ENCODE measurements around the gene KCNQ1OT1.

Gene KCNQ1OT1

GRCh38 chr11:2647953-2648352 is 51.8 kb downstream of the KCNQ1OT1 start:
- no peak overlapping the region for H3K27ac ChIP-seq (ENCODE audit: low read depth, low read length, poor library complexity, severe bottlenecking)
- no peaks in the 10 kb centered on the region for H3K79me2 ChIP-seq (ENCODE audit: insufficient read depth, low read length)
- H3K27me3 ChIP-seq (ENCODE audit: insufficient read depth, low read length) = no peaks in the 10 kb centered on the region
- H3K9me3 ChIP-seq (ENCODE audit: low read length) = peaks cover 21% of the 10 kb centered on the region
- no peaks in the 10 kb centered on the region for H4K20me1 ChIP-seq (ENCODE audit: insufficient read depth, low read length)
- no peaks in the 10 kb centered on the region for H3K4me1 ChIP-seq (ENCODE audit: insufficient read depth, low read length, severe bottlenecking)
- H3K4me3 ChIP-seq (ENCODE audit: low read depth, low read length, poor library complexity, severe bottlenecking) = no peak overlapping the region
- H3K36me3 ChIP-seq (ENCODE audit: insufficient read depth, low read length) = no peaks in the 10 kb centered on the region; the same call in 1 of the 2 replicates
- H3K4me2 ChIP-seq (ENCODE audit: low read length) = no peak overlapping the region
- H3K9me2 ChIP-seq (ENCODE audit: low read depth, low read length) = no peaks in the 10 kb centered on the region
- H2AFZ ChIP-seq (ENCODE audit: low read length) = no peak overlapping the region
- TF ChIP-seq, protein P1, sequence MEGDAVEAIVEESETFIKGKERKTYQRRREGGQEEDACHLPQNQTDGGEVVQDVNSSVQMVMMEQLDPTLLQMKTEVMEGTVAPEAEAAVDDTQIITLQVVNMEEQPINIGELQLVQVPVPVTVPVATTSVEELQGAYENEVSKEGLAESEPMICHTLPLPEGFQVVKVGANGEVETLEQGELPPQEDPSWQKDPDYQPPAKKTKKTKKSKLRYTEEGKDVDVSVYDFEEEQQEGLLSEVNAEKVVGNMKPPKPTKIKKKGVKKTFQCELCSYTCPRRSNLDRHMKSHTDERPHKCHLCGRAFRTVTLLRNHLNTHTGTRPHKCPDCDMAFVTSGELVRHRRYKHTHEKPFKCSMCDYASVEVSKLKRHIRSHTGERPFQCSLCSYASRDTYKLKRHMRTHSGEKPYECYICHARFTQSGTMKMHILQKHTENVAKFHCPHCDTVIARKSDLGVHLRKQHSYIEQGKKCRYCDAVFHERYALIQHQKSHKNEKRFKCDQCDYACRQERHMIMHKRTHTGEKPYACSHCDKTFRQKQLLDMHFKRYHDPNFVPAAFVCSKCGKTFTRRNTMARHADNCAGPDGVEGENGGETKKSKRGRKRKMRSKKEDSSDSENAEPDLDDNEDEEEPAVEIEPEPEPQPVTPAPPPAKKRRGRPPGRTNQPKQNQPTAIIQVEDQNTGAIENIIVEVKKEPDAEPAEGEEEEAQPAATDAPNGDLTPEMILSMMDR (IDR thresholded peaks at IDR 0.05; ENCODE audit: low read length) = no peak
- no peak for TF ChIP-seq EZH2 (IDR thresholded peaks at IDR 0.05; ENCODE audit: borderline replicate concordance, low read length)
- H3F3A ChIP-seq (ENCODE audit: insufficient read depth, low read length) = no peaks in the 10 kb centered on the region
- H3K9ac ChIP-seq (ENCODE audit: low read length) = no peak overlapping the region

DNA sequence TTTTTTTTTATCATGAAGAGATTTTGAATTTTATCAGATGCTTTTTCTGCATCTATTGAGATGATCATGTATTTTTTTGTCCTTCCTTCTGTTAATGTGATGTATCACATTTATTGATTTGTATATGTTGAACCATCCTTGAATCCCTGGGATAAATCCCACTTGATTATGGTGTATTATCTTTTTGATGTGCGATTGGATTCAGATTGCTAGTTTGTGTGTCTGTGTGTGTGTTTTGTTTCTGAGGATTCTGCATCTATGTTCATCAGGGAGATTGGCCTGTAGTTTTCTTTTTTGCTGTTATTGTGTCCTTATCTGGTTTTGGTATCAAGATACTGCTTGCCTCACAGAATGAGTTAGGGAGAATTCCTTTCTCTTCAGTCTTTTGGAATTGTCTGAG is 52.6 kb downstream of the KCNQ1OT1 start:
- Histone ChIP-seq H3F3A (ENCODE audit: insufficient read depth, low read length) (no peaks in the 10 kb centered on the region), H3K27me3 (ENCODE audit: insufficient read depth, low read length) (no peaks in the 10 kb centered on the region), H3K27ac (ENCODE audit: low read depth, low read length, poor library complexity, severe bottlenecking) (no peak overlapping the region), H3K79me2 (ENCODE audit: insufficient read depth, low read length) (no peaks in the 10 kb centered on the region), H3K4me1 (ENCODE audit: insufficient read depth, low read length, severe bottlenecking) (no peaks in the 10 kb centered on the region), H3K4me3 (ENCODE audit: low read depth, low read length, poor library complexity, severe bottlenecking) (no peak overlapping the region), H3K9me2 (ENCODE audit: low read depth, low read length) (no peaks in the 10 kb centered on the region), H3K4me2 (ENCODE audit: low read length) (no peak overlapping the region), H3K36me3 (ENCODE audit: insufficient read depth, low read length) (no peaks in the 10 kb centered on the region; the same call in 1 of the 2 replicates), H4K20me1 (ENCODE audit: insufficient read depth, low read length) (no peaks in the 10 kb centered on the region), H3K9ac (ENCODE audit: low read length) (no peak overlapping the region), H2AFZ (ENCODE audit: low read length) (no peak overlapping the region), H3K9me3 (ENCODE audit: low read length) (peaks cover 21% of the 10 kb centered on the region)
- TF ChIP-seq EZH2 (IDR thresholded peaks at IDR 0.05; ENCODE audit: borderline replicate concordance, low read length) = no peak

DNA sequence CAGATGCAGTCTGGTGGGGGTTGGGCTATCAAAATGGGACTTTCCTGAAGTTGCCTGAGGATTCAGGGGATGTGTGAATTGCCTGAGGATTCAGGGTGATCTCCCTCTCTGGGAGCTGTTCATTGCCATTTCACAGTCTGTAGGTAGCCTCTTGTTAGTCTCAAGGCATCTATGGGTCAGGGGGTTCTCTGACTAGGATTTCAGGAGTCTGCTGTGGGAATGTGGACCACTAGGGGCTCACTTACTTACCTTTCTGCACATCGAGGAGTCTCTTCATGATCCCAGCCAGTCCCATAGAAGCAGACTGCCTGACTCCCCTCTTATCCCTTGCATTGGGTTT is 54.0 kb downstream of the KCNQ1OT1 start:
- no peaks in the 10 kb centered on the region for H4K20me1 ChIP-seq (ENCODE audit: insufficient read depth, low read length)
- no peak overlapping the region for H2AFZ ChIP-seq (ENCODE audit: low read length)
- no peaks in the 10 kb centered on the region for H3F3A ChIP-seq (ENCODE audit: insufficient read depth, low read length)
- H3K4me2 ChIP-seq (ENCODE audit: low read length) = no peak overlapping the region
- no peak overlapping the region for H3K27ac ChIP-seq (ENCODE audit: low read depth, low read length, poor library complexity, severe bottlenecking)
- H3K9me2 ChIP-seq (ENCODE audit: low read depth, low read length) = no peaks in the 10 kb centered on the region
- H3K4me3 ChIP-seq (ENCODE audit: low read depth, low read length, poor library complexity, severe bottlenecking) = no peak overlapping the region
- no peaks in the 10 kb centered on the region for H3K27me3 ChIP-seq (ENCODE audit: insufficient read depth, low read length)
- no peak overlapping the region for H3K9ac ChIP-seq (ENCODE audit: low read length)
- no peaks in the 10 kb centered on the region; the same call in 1 of the 2 replicates for H3K36me3 ChIP-seq (ENCODE audit: insufficient read depth, low read length)
- no peaks in the 10 kb centered on the region for H3K4me1 ChIP-seq (ENCODE audit: insufficient read depth, low read length, severe bottlenecking)
- H3K9me3 ChIP-seq (ENCODE audit: low read length) = peaks cover 21% of the 10 kb centered on the region
- TF ChIP-seq EZH2 (IDR thresholded peaks at IDR 0.05; ENCODE audit: borderline replicate concordance, low read length) = no peak
- no peaks in the 10 kb centered on the region for H3K79me2 ChIP-seq (ENCODE audit: insufficient read depth, low read length)

DNA sequence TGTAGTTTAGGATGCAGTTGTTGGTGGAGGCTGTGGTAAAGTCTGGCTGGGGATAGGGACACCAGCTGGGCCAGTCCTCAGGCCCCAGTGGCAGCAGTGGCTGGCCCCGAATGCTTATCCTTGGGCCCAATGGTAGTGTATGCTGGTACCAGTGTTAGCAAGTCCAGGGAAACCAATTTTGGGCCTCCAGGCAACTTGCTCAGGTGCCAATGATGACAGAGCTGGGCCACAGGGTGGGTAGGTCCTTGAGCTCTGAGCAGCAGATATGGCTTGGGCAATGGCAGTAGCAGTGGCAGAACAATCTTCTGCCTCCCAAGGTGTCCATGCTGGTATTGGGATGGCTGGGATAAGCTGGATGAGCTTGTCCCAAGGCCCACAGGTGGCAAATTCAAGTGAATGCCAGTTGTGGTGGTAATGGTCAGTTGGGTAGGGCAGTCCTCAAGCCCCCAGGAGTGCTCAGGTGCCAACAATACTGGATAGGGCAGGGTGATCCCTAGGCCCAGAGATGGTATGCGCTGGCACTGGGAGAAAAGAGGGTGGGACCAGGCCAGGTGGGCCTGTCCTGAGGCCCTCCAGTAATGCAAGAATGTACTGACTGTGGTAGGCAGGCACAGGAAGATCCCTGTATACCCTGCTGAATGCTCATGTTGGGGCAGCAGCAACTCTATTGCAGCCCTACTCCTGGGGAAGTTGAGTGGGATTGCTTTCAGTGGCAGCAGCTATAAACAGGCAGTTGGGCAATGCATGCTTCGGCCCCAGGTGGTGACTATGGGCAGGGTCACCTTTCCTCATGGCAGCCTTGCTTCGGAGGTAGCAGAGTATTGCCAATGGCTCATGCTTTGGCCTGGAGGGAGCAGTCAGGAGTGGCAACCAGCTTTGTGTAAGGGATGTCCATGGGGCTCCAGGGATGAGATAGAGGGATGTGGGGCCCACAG is 54.7 kb downstream of the KCNQ1OT1 start:
- H3K27me3 ChIP-seq (ENCODE audit: insufficient read depth, low read length) = no peaks in the 10 kb centered on the region

More for the DNA sequence above, 54.7 kb downstream of the KCNQ1OT1 start:
- no peaks in the 10 kb centered on the region for H4K20me1 ChIP-seq (ENCODE audit: insufficient read depth, low read length)
- no peak overlapping the region for H3K4me3 ChIP-seq (ENCODE audit: low read depth, low read length, poor library complexity, severe bottlenecking)
- no peak overlapping the region for H2AFZ ChIP-seq (ENCODE audit: low read length)
- H3F3A ChIP-seq (ENCODE audit: insufficient read depth, low read length) = no peaks in the 10 kb centered on the region
- H3K79me2 ChIP-seq (ENCODE audit: insufficient read depth, low read length) = no peaks in the 10 kb centered on the region
- TF ChIP-seq, protein P1 (IDR thresholded peaks at IDR 0.05; ENCODE audit: low read length) = no peak
- TF ChIP-seq EZH2 (IDR thresholded peaks at IDR 0.05; ENCODE audit: borderline replicate concordance, low read length) = no peak
- no peaks in the 10 kb centered on the region for H3K4me1 ChIP-seq (ENCODE audit: insufficient read depth, low read length, severe bottlenecking)
- no peak overlapping the region for H3K9ac ChIP-seq (ENCODE audit: low read length)
- no peaks in the 10 kb centered on the region; the same call in 1 of the 2 replicates for H3K36me3 ChIP-seq (ENCODE audit: insufficient read depth, low read length)
- H3K9me2 ChIP-seq (ENCODE audit: low read depth, low read length) = no peaks in the 10 kb centered on the region
- H3K27ac ChIP-seq (ENCODE audit: low read depth, low read length, poor library complexity, severe bottlenecking) = no peak overlapping the region
- H3K9me3 ChIP-seq (ENCODE audit: low read length) = peaks cover 16% of the 10 kb centered on the region
- no peak overlapping the region for H3K4me2 ChIP-seq (ENCODE audit: low read length)

Data from OCI-LY1 (cell line).